Parathyroid adenoma (tissue), 2 donors: ENCODE results near the gene AMPD2.

Experiments used
- H2AFZ ChIP-seq: fragments of 300-600 bp; sonication (generic); one replicate; pipeline ENCODE4 v1.7.0; 2017; ENCODE audit warnings: antibody characterized with exemption, mild to moderate bottlenecking
- H3K27ac ChIP-seq: fragments of 300-600 bp; sonication (generic); one replicate; pipeline ENCODE4 v1.7.0; 2017
- H3K27me3 ChIP-seq: fragments of 300-600 bp; sonication (generic); one replicate; pipeline ENCODE4 v1.7.0; 2017; ENCODE audit warnings: low read length; ENCODE audit not compliant: control insufficient read depth, insufficient read depth
- H3K36me3 ChIP-seq: fragments of 300-600 bp; sonication (generic); one replicate; pipeline ENCODE4 v1.7.0; 2017; ENCODE audit warnings: low read length; ENCODE audit not compliant: control insufficient read depth, insufficient read depth
- H3K4me1 ChIP-seq: fragments of 300-600 bp; sonication (generic); one replicate; pipeline ENCODE4 v1.7.0; 2017; ENCODE audit warnings: control low read depth
- H3K4me2 ChIP-seq: fragments of 300-600 bp; sonication (generic); one replicate; pipeline ENCODE4 v1.7.0; 2017; ENCODE audit warnings: low read length
- H3K4me3 ChIP-seq: fragments of 300-600 bp; sonication (generic); one replicate; pipeline ENCODE4 v1.7.0; 2017; ENCODE audit warnings: low read depth, low read length
- H3K79me2 ChIP-seq: fragments of 300-600 bp; sonication (generic); one replicate; pipeline ENCODE4 v1.7.0; 2017; ENCODE audit warnings: control low read depth
- H3K9ac ChIP-seq: fragments of 300-600 bp; sonication (generic); one replicate; pipeline ENCODE4 v1.7.0; 2017; ENCODE audit warnings: mild to moderate bottlenecking
- H3K9me3 ChIP-seq: fragments of 300-600 bp; sonication (generic); one replicate; pipeline ENCODE4 v1.7.0; 2017; ENCODE audit warnings: low read length; ENCODE audit not compliant: control insufficient read depth
- CTCF ChIP-seq: fragments of 300-600 bp; sonication (generic); IDR thresholded peaks from one replicate; pipeline ENCODE4 v1.7.0; 2017; ENCODE audit warnings: antibody characterized with exemption, mild to moderate bottlenecking
- donor health status: primary hyperparathyroidism.

The AMPD2 gene

GRCh38 chr1:109631513-109632505 lies 12.2 kb downstream of the AMPD2 start:
- no peaks in the 10 kb centered on the region for H3K27me3 ChIP-seq
- no peak overlapping the region for H3K4me2 ChIP-seq
- H3K9ac ChIP-seq = no peak overlapping the region
- no peak overlapping the region for H3K27ac ChIP-seq
- peaks cover 8% of the 10 kb centered on the region for H3K4me1 ChIP-seq
- H3K9me3 ChIP-seq = no peaks in the 10 kb centered on the region
- no peak for TF ChIP-seq CTCF
- no peaks in the 10 kb centered on the region for H3K36me3 ChIP-seq
- H2AFZ ChIP-seq = no peak overlapping the region
- no peak overlapping the region for H3K4me3 ChIP-seq
- H3K79me2 ChIP-seq = no peaks in the 10 kb centered on the region

- Histone ChIP-seq H3K36me3 (no peaks in the 10 kb centered on the region), H3K9ac (no peak overlapping the region), H3K79me2 (no peaks in the 10 kb centered on the region), H3K4me3 (no peak overlapping the region), H3K9me3 (no peaks in the 10 kb centered on the region), H3K4me2 (no peak overlapping the region), H3K27ac (no peak overlapping the region), H3K27me3 (no peaks in the 10 kb centered on the region), H2AFZ (no peak overlapping the region), H3K4me1 (peaks cover 8% of the 10 kb centered on the region)
- no peak for TF ChIP-seq CTCF
Observed at GRCh38 chr1:109632671-109633346, 13.2 kb downstream of the AMPD2 start.

GRCh38 chr1:109634292-109634691 lies 14.7 kb downstream of the AMPD2 start:
- Histone ChIP-seq H3K4me1 (peaks cover 8% of the 10 kb centered on the region), H2AFZ (no peak overlapping the region), H3K36me3 (no peaks in the 10 kb centered on the region), H3K9ac (no peak overlapping the region), H3K27me3 (no peaks in the 10 kb centered on the region), H3K79me2 (no peaks in the 10 kb centered on the region), H3K27ac (peak overlapping the region; percentile 47), H3K4me2 (peak overlapping the region; percentile 0), H3K9me3 (no peaks in the 10 kb centered on the region), H3K4me3 (no peak overlapping the region)
- TF ChIP-seq CTCF = no peak

GRCh38 chr1:109634771-109635750 lies 15.4 kb downstream of the AMPD2 start:
- Histone ChIP-seq H3K27me3 (no peaks in the 10 kb centered on the region), H3K4me2 (peak overlapping the region; percentile 0), H3K79me2 (no peaks in the 10 kb centered on the region), H3K27ac (peak overlapping the region; percentile 47), H3K4me1 (peaks cover 8% of the 10 kb centered on the region), H3K9ac (no peak overlapping the region), H2AFZ (peak overlapping the region; percentile 38), H3K4me3 (no peak overlapping the region), H3K36me3 (no peaks in the 10 kb centered on the region), H3K9me3 (no peaks in the 10 kb centered on the region)
- TF ChIP-seq CTCF = no peak
